Epithelial cell of umbilical artery (primary cell): ENCODE results near the gene SPATS2L. TPM values are rescaled to one million over a fixed set of nuclear protein-coding genes. Genes with fewer than 3 reads are reported as not detected.

Source experiments
- total RNA-seq: library from RNA; depleted of rRNA; stranded (reverse); fragments of >200 nt; gene quantifications from 2 replicates; pipeline ENCODE4 v1.2.3, GENCODE V29; 2014

Gene SPATS2L
- total RNA-seq: 24.0 and 43.8 TPM in 2 replicates

GRCh38 chr2:200306196-200306930 is at the start of gene SPATS2L:
Gene SPATS2L (plus strand): TSS chr2:200306693. CDS start chr2:200389245, 82,552 bp downstream.

GRCh38 chr2:200509612-200510433 is 203.3 kb downstream of the SPATS2L start, which contains the start of gene KCTD18:
Gene KCTD18 (minus strand): TSS chr2:200510068. CDS start chr2:200507016, 3,052 bp downstream.

GRCh38 chr2:200525882-200526651 is 219.6 kb downstream of the SPATS2L start, which contains the start of gene SGO2:
Gene SGO2 (plus strand): TSS chr2:200526207. CDS start chr2:200532976, 6,769 bp downstream.

Other genes with a start within 250 kb of the SPATS2L start
- 9.1 and 18.1 TPM in 2 replicates for gene KCTD18, start 203.4 kb downstream of the SPATS2L start, total RNA-seq
- 10.7 and 14.1 TPM in 2 replicates for gene SGO2, start 219.5 kb downstream of the SPATS2L start, total RNA-seq